Keratinocyte (primary cell): ENCODE measurements around the gene DHODH. TPM values are rescaled to one million over a fixed set of nuclear protein-coding genes. Genes with fewer than 3 reads are reported as not detected.

Experiments used
- DNase-seq: peaks from one replicate; pipeline ENCODE4 v3.0.0-alpha.2; 2011; ENCODE audit warnings: low read depth, missing footprints, low spot score
- FAIRE-seq: peaks from 2 replicates; lab custom pipeline; 2011; peaks lifted over from hg19 to GRCh38; lab: Jason Lieb, UNC
- H2AFZ ChIP-seq: 2 replicates; pipeline ENCODE4 v1.6.0; 2012; ENCODE audit warnings: low read length, control low read depth, inconsistent platforms; ENCODE audit not compliant: control insufficient read depth
- H3K27ac ChIP-seq: 2 replicates; pipeline ENCODE4 v1.5.1; 2011; ENCODE audit warnings: low read length; ENCODE audit not compliant: control insufficient read depth, insufficient read depth
- H3K27me3 ChIP-seq: 3 replicates; pipeline ENCODE4 v1.6.0; 2011; ENCODE audit warnings: low read length; ENCODE audit not compliant: control insufficient read depth, insufficient read depth; ENCODE audit errors: extremely low read depth
- H3K36me3 ChIP-seq, 2 experiments: 2 replicates in 1 of 2; 3 replicates in 1 of 2; pipeline ENCODE4 v1.5.1; 2011; ENCODE audit warnings: low read length in 2 of 2, mild to moderate bottlenecking in 1 of 2; ENCODE audit not compliant: control insufficient read depth in 2 of 2, insufficient read depth in 2 of 2; ENCODE audit errors: extremely low read depth in 1 of 2
- H3K4me1 ChIP-seq: 3 replicates; pipeline ENCODE4 v1.5.1; 2011; ENCODE audit warnings: low read length; ENCODE audit not compliant: control insufficient read depth, insufficient read depth; ENCODE audit errors: extremely low read depth
- H3K4me2 ChIP-seq: 3 replicates; pipeline ENCODE4 v1.6.0; 2011; ENCODE audit warnings: low read depth, low read length; ENCODE audit not compliant: control insufficient read depth, insufficient read depth; ENCODE audit errors: extremely low read depth
- H3K4me3 ChIP-seq, 3 experiments: fragments of 200-600 bp in 1 of 3; sonication (generic) in 1 of 3; 2 replicates in 2 of 3; 3 replicates in 1 of 3; pipeline ENCODE4 v1.5.1; 2011 to 2016; ENCODE audit warnings: low read length in 3 of 3, mild to moderate bottlenecking in 3 of 3, control low read depth in 2 of 3, inconsistent platforms in 1 of 3, low read depth in 1 of 3, mixed read lengths in 1 of 3, mixed run types in 1 of 3, moderate library complexity in 1 of 3; ENCODE audit not compliant: control insufficient read depth in 2 of 3, insufficient read depth in 2 of 3; ENCODE audit errors: extremely low read depth in 1 of 3
- H3K79me2 ChIP-seq: 2 replicates; pipeline ENCODE4 v1.6.0; 2012; ENCODE audit warnings: low read length; ENCODE audit not compliant: control insufficient read depth, insufficient read depth
- H3K9ac ChIP-seq: 3 replicates; pipeline ENCODE4 v1.6.0; 2011; ENCODE audit warnings: low read length; ENCODE audit not compliant: control insufficient read depth, insufficient read depth; ENCODE audit errors: extremely low read depth
- H3K9me1 ChIP-seq: 3 replicates; pipeline ENCODE4 v1.6.0; 2011; ENCODE audit warnings: low read length; ENCODE audit not compliant: control insufficient read depth, insufficient read depth; ENCODE audit errors: extremely low read depth
- H3K9me3 ChIP-seq: 2 replicates; pipeline ENCODE4 v1.5.1; 2012; ENCODE audit warnings: low read depth, low read length; ENCODE audit not compliant: control insufficient read depth
- H4K20me1 ChIP-seq: 3 replicates; pipeline ENCODE4 v1.6.0; 2011; ENCODE audit warnings: low read length; ENCODE audit not compliant: control insufficient read depth, insufficient read depth; ENCODE audit errors: extremely low read depth
- CTCF ChIP-seq, 3 experiments: IDR thresholded peaks in 1 of 3; conservative IDR thresholded peaks in 1 of 3; optimal IDR thresholded peaks in 1 of 3; 2 replicates in 2 of 3; 3 replicates in 1 of 3; pipeline versions ENCODE3 to v1.5.1; 2011; ENCODE audit warnings: low read length in 3 of 3, mild to moderate bottlenecking in 3 of 3, moderate library complexity in 2 of 3, control low read depth in 1 of 3, inconsistent platforms in 1 of 3; ENCODE audit not compliant: insufficient read depth in 2 of 3; ENCODE audit errors: extremely low read depth in 1 of 3
- EZH2 ChIP-seq: IDR thresholded peaks from one replicate; pipeline ENCODE4 v1.6.1; 2012; ENCODE audit warnings: inconsistent platforms, mild to moderate bottlenecking, low read length, moderate library complexity
- dilution Hi-C: fragments of 300-500 bp; cut with MboI; formaldehyde crosslinking; loops from one replicate; pipeline ENCODE4 v1.7.0; 2020; ENCODE audit warnings: low sequenced_read_pairs; ENCODE audit not compliant: extremely low pct_ligation_motif_present
- polyA plus RNA-seq, 5 experiments: library from polyadenylated mRNA; depleted of rRNA in 3 of 5; stranded (reverse) in 3 of 5; stranded (forward) in 1 of 5; unstranded in 1 of 5; fragments of >200 nt; gene quantifications; 1 replicate in 1 of 5; 2 replicates in 3 of 5; 3 replicates in 1 of 5; pipeline versions ENCODE4 v1.2.1 to v1.2.3, GENCODE V29; 2011 to 2012; ENCODE audit warnings: missing spikeins in 2 of 5, low read depth in 1 of 5, low replicate concordance in 1 of 5

DHODH gene
- polyA plus RNA-seq, 1 donor (not counting 4 experiments of a cell fraction or from before 2014, with no cell fraction given), result 5.4 TPM

GRCh38 chr16:72029567-72030271 is 21.2 kb downstream of the DHODH start:
- dilution Hi-C loops, result no loop called here
- no peak overlapping the region for H3K9ac ChIP-seq

DNA sequence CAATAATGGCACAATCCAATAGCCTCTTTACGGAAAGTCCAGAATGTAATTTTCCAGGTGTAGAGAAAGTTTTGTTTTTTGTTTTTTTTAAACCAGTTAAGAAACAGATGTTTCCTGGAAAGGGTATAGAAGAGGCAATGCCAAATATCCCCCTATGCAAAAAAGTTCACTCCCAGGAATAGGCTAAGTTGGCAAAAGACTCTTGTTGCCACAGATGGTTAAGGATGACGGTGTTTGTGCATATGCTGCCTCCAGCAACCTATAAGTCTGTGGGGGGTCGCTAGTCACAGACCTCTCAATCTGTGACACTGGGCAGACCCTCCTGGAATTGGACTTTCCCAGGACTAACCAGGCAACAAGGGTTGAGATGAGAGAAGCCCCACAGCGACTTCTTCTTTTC is 24.9 kb downstream of the DHODH start:
- TF ChIP-seq EZH2, result no peak
- TF ChIP-seq CTCF (optimal IDR thresholded peaks at IDR 0.05 in 1 of 3, IDR thresholded peaks at IDR 0.05 in 1 of 3, conservative IDR thresholded peaks at IDR 0.05 in 1 of 3; ENCODE audit: extremely low read depth in 1 of 3, insufficient read depth in 2 of 3, low read length in 3 of 3), result no peak
- Histone ChIP-seq H3K27ac (no peak overlapping the region), H4K20me1 (no peaks in the 10 kb centered on the region), H3K27me3 (no peaks in the 10 kb centered on the region), H3K4me2 (no peak overlapping the region), H3K36me3 (no peaks in the 10 kb centered on the region), H3K79me2 (no peaks in the 10 kb centered on the region), H3K9me1 (no peaks in the 10 kb centered on the region), H3K4me3 (no peak overlapping the region), H3K9ac (no peak overlapping the region), H3K4me1 (no peaks in the 10 kb centered on the region), H3K9me3 (no peaks in the 10 kb centered on the region), H2AFZ (no peak overlapping the region)
- DNase-seq, result no peak
- dilution Hi-C loops, result no loop called here
- no peak for FAIRE-seq

More at GRCh38 chr16:72029567-72030271, 21.2 kb downstream of the DHODH start:
- H3K9me1 ChIP-seq, result no peaks in the 10 kb centered on the region
- TF ChIP-seq EZH2 (no peak), CTCF (optimal IDR thresholded peaks at IDR 0.05 in 1 of 3, IDR thresholded peaks at IDR 0.05 in 1 of 3, conservative IDR thresholded peaks at IDR 0.05 in 1 of 3; ENCODE audit: extremely low read depth in 1 of 3, insufficient read depth in 2 of 3, low read length in 3 of 3) (no peak)
- DNase-seq (no peak), FAIRE-seq (no peak)
- no peaks in the 10 kb centered on the region for H4K20me1 ChIP-seq
- H3K27ac ChIP-seq, result no peak overlapping the region
- H3K9me3 ChIP-seq, result no peaks in the 10 kb centered on the region
- H3K79me2 ChIP-seq, result no peaks in the 10 kb centered on the region
- H3K4me1 ChIP-seq, result no peaks in the 10 kb centered on the region
- H3K4me2 ChIP-seq, result no peak overlapping the region
- H3K4me3 ChIP-seq, result no peak overlapping the region
- peaks cover 0 to 2% of the 10 kb centered on the region in 2 experiments for H3K36me3 ChIP-seq
- no peaks in the 10 kb centered on the region for H3K27me3 ChIP-seq
- no peak overlapping the region for H2AFZ ChIP-seq
